Ishikawa (cell line): Measurements from ENCODE around the gene SEMA5A.

Source experiments
- CEBPB ChIP-seq: IDR thresholded peaks from 2 replicates; pipeline ENCODE4 v1.6.1; 2012
- CREB1 ChIP-seq: IDR thresholded peaks from 2 replicates; pipeline ENCODE4 v1.6.1; 2012; ENCODE audit warnings: low read depth
- EGR1 ChIP-seq: IDR thresholded peaks from 2 replicates; pipeline ENCODE4 v1.6.1; 2012
- EP300 ChIP-seq: IDR thresholded peaks from 2 replicates; pipeline ENCODE4 v1.6.1; 2012; ENCODE audit warnings: borderline replicate concordance
- FOXM1 ChIP-seq: IDR thresholded peaks from 2 replicates; pipeline ENCODE4 v1.6.1; 2012; ENCODE audit warnings: low read depth, borderline replicate concordance
- MAX ChIP-seq: IDR thresholded peaks from 2 replicates; pipeline ENCODE4 v1.6.1; 2012
- NFIC ChIP-seq: IDR thresholded peaks from 2 replicates; pipeline ENCODE4 v1.6.1; 2012
- RAD21 ChIP-seq: IDR thresholded peaks from 2 replicates; pipeline ENCODE4 v1.6.1; 2012; ENCODE audit warnings: low read depth
- REST ChIP-seq: IDR thresholded peaks from 2 replicates; pipeline ENCODE4 v1.6.1; 2012; ENCODE audit warnings: low read depth, mild to moderate bottlenecking
- TAF1 ChIP-seq: IDR thresholded peaks from 2 replicates; pipeline ENCODE4 v1.6.1; 2012; ENCODE audit warnings: low read depth, mild to moderate bottlenecking
- TCF12 ChIP-seq: IDR thresholded peaks from 2 replicates; pipeline ENCODE4 v1.6.1; 2012; ENCODE audit warnings: low read depth
- TEAD4 ChIP-seq: IDR thresholded peaks from 2 replicates; pipeline ENCODE4 v1.6.1; 2012
- USF1 ChIP-seq: IDR thresholded peaks from 2 replicates; pipeline ENCODE4 v1.6.1; 2012
- YY1 ChIP-seq: IDR thresholded peaks from 2 replicates; pipeline ENCODE4 v1.6.1; 2012; ENCODE audit warnings: low read depth
- ZBTB7A ChIP-seq: IDR thresholded peaks from 2 replicates; pipeline ENCODE4 v1.6.1; 2012; ENCODE audit warnings: low read depth

The SEMA5A gene

GRCh38 chr5:9354336-9355081, 191.4 kb downstream of the SEMA5A start:
- no peak for TF ChIP-seq TCF12
- TF ChIP-seq YY1 = no peak
- no peak for TF ChIP-seq TAF1
- no peak for TF ChIP-seq FOXM1
- TF ChIP-seq EP300 = no peak
- no peak for TF ChIP-seq NFIC
- TF ChIP-seq CEBPB = no peak
- no peak for TF ChIP-seq RAD21

- TF ChIP-seq YY1 (no peak), EP300 (no peak), TEAD4 (no peak), ZBTB7A (no peak), CEBPB (no peak), NFIC (no peak), MAX (no peak), EGR1 (no peak), FOXM1 (no peak), REST (no peak), TCF12 (no peak)
These were observed 194.3 kb downstream of the SEMA5A start for GRCh38 chr5:9351546-9351945.

GRCh38 chr5:9350301-9350797, 195.5 kb downstream of the SEMA5A start:
- TF ChIP-seq CEBPB (no peak), YY1 (no peak), USF1 (no peak), TCF12 (no peak), REST (no peak)

GRCh38 chr5:9348401-9348996, 197.4 kb downstream of the SEMA5A start:
- no peak for TF ChIP-seq EGR1
- no peak for TF ChIP-seq NFIC

GRCh38 chr5:9347541-9348295, 198.2 kb downstream of the SEMA5A start:
- TF ChIP-seq ZBTB7A (no peak), FOXM1 (no peak), CREB1 (no peak), YY1 (no peak), EGR1 (no peak)

GRCh38 chr5:9347032-9347431, 198.8 kb downstream of the SEMA5A start:
- TF ChIP-seq YY1 (no peak), TEAD4 (no peak), EP300 (no peak), RAD21 (no peak), REST (no peak), ZBTB7A (no peak)
